ENCODE data around the gene XPC. TPM values are rescaled to one million over a fixed set of nuclear protein-coding genes. Genes with fewer than 3 reads are reported as not detected.

The XPC gene
- polyA plus RNA-seq (2012; ENCODE audit: insufficient read length, low read depth): 46.1 TPM

DNA sequence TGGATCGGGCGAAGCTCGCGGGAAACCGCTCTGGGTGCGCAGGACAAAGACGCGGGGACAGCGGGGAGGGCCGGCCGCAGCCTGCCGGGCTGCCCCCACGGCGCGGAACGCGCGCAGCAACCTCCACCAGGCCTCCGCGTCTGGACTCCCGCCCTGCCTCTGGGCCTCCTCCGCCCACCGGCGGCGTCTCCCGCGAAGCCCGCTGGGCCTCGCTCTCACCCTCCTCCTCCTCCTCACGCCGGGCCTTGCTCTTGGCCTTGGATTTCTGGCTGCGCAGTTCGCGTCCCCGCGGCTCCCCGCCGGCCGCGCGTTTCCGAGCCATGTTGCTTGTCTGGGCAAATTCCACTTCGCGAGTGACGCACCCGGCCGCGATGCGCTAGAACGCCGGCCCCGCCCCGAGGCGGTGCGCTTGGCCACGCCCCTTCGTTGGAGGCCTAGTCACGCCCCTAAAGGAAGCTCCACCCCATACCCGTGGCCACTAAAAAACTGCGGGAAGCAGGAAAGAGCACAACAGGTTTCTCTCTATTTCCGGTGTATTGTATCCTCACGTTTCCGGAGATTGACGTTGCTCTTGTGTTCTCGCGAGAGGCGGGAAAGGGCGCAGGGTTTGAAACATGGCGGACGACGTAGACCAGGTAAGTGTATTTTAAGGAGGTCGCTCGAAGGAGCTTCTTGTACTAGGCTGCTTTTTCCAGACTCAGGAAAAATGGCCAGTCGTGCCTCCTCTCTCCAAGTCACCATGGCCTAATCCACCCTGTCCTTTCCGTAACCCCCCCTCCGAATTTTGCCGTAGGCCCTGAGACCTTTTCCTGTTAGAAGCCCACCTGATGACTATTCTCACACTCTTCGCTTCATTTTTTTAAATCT lies at the start of gene XPC, which contains the start of gene LSM3:
TSS of gene XPC (minus strand) at position 355 of the 867 bp plus-strand sequence. CDS start at position 322, 33 bp downstream.
TSS of gene LSM3 (plus strand) at position 571 of the 867 bp plus-strand sequence. CDS start at position 615, 44 bp downstream.
- TF ChIP-seq POLR2AphosphoS5 (IDR thresholded peaks at IDR 0.05; ENCODE audit: low read depth, low read length): peak; percentile 91
- TF ChIP-seq REST (IDR thresholded peaks at IDR 0.05; ENCODE audit: insufficient read depth in 1 of 2, low read depth in 2 of 2, low read length in 2 of 2): no peak
- 0 out of 2 replicates have a peak, but pooled peaks have one; percentile 52 for TF ChIP-seq SIN3A (IDR thresholded peaks at IDR 0.05; ENCODE audit: borderline replicate concordance, insufficient read depth, low read length)
- peak; percentile 27 for TF ChIP-seq FOXP2 (optimal IDR thresholded peaks at IDR 0.05; ENCODE audit: borderline replicate concordance, extremely low read depth, extremely low read length, insufficient read depth)
- TF ChIP-seq TAF1 (IDR thresholded peaks at IDR 0.05; ENCODE audit: borderline replicate concordance, insufficient read depth, low read length): peak; percentile 88; the same call in 1 of the 2 replicates

- TF ChIP-seq SIN3A (IDR thresholded peaks at IDR 0.05; ENCODE audit: borderline replicate concordance, insufficient read depth, low read length): no peak
- TF ChIP-seq POLR2AphosphoS5 (IDR thresholded peaks at IDR 0.05; ENCODE audit: low read depth, low read length): no peak
- TF ChIP-seq REST (IDR thresholded peaks at IDR 0.05; ENCODE audit: insufficient read depth in 1 of 2, low read depth in 2 of 2, low read length in 2 of 2): no peak
- no peak for TF ChIP-seq TAF1 (IDR thresholded peaks at IDR 0.05; ENCODE audit: borderline replicate concordance, insufficient read depth, low read length)
- TF ChIP-seq FOXP2 (optimal IDR thresholded peaks at IDR 0.05; ENCODE audit: borderline replicate concordance, extremely low read depth, extremely low read length, insufficient read depth): no peak
Observed at GRCh38 chr3:14227856-14228255, 49.5 kb upstream of the XPC start.

DNA sequence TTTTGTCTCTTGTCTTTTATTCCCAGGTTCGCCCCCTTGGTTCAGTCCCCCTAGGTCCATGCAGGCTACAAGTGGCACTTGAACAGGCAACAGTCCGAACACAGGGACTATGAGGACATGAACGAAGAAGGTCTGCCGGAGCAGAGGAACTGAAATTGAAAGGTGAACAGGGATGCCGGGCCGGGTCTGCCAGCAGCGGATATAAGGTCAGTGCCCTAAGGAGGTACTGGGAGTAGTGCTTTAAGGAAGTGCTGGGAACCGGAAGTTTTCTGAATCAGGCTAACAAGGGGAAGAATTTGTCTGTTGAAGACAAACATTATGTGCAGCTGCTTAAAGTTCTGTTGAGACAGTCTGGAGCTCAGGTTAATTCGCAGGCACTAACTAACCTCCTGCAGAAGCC lies 47.0 kb upstream of the XPC start:
- TF ChIP-seq REST (IDR thresholded peaks at IDR 0.05; ENCODE audit: insufficient read depth in 1 of 2, low read depth in 2 of 2, low read length in 2 of 2) (no peak), POLR2AphosphoS5 (IDR thresholded peaks at IDR 0.05; ENCODE audit: low read depth, low read length) (no peak), SIN3A (IDR thresholded peaks at IDR 0.05; ENCODE audit: borderline replicate concordance, insufficient read depth, low read length) (no peak), FOXP2 (optimal IDR thresholded peaks at IDR 0.05; ENCODE audit: borderline replicate concordance, extremely low read depth, extremely low read length, insufficient read depth) (no peak), TAF1 (IDR thresholded peaks at IDR 0.05; ENCODE audit: borderline replicate concordance, insufficient read depth, low read length) (no peak)

DNA sequence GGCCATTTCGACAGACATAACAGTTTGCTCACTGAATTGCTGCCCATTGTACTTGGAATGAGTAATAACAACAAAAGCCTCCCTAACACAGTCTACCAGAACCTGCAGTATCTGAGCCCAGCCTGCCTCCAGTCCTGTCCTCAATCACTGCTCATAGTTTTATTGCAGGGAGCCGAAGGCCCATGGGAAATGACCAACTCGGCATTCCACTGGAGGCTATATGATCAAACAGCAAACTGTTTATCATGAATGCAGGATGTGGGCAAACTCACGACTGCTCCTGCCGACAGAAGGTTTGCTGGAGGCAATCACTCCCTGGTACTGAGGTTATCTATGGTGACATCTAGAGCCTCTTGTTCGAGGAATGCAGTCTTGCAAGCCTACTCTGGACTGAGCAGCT lies 46.5 kb upstream of the XPC start:
- no peak for TF ChIP-seq REST (IDR thresholded peaks at IDR 0.05; ENCODE audit: insufficient read depth in 1 of 2, low read depth in 2 of 2, low read length in 2 of 2)
- TF ChIP-seq FOXP2 (optimal IDR thresholded peaks at IDR 0.05; ENCODE audit: borderline replicate concordance, extremely low read depth, extremely low read length, insufficient read depth): no peak
- TF ChIP-seq POLR2AphosphoS5 (IDR thresholded peaks at IDR 0.05; ENCODE audit: low read depth, low read length): no peak
- TF ChIP-seq SIN3A (IDR thresholded peaks at IDR 0.05; ENCODE audit: borderline replicate concordance, insufficient read depth, low read length): no peak
- no peak for TF ChIP-seq TAF1 (IDR thresholded peaks at IDR 0.05; ENCODE audit: borderline replicate concordance, insufficient read depth, low read length)
